ENCODE data around the gene HSPB7. TPM values are rescaled to one million over a fixed set of nuclear protein-coding genes. Genes with fewer than 3 reads are reported as not detected.
"Not testable (repeated sequence)": the region's sequence is repeated elsewhere in the genome, so short reads cannot be mapped to it uniquely, and the experiment has no call there.

HSPB7 gene
- total RNA-seq, 1 experiment from 2014 or later = 0.07 TPM

GRCh38 chr1:16041200-16041599 is 23.4 kb upstream of the HSPB7 start:
- no peak for DNase-seq
- Histone ChIP-seq H3K4me3 (ENCODE audit: insufficient read depth, low read depth, low read length) (no peak overlapping the region), H3K36me3 (replicated peaks; ENCODE audit: control insufficient read depth, insufficient read depth, low read length) (no peaks in the 10 kb centered on the region), H3K27me3 (ENCODE audit: control insufficient read depth, insufficient read depth, low read length) (no peaks in the 10 kb centered on the region; the same call in 1 of the 2 replicates)

DNA sequence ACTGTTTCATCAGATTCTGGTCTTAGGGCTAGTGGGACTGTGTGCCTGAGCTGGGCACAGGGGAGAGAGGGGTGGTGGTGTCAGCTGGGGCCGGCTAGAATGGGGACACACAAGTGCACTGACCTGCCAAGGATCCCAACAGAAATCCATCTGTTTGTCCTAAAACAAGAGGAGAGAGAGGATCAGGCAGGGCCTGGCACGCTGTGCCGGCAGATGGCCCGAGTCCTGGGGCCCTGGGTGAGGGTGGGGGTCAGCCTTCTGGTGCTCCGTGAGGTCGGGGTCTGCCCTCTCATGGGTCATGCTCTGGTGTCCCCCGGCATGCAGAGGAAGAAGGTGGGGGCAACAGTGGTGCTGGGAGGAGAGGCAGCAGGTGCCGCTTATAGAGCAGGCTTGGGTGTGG is 22.0 kb upstream of the HSPB7 start:
- not testable (repeated sequence) for H3K4me3 ChIP-seq (ENCODE audit: insufficient read depth, low read depth, low read length); H3K36me3 ChIP-seq (replicated peaks; ENCODE audit: control insufficient read depth, insufficient read depth, low read length); H3K27me3 ChIP-seq (ENCODE audit: control insufficient read depth, insufficient read depth, low read length); DNase-seq

- Histone ChIP-seq H3K36me3 (replicated peaks; ENCODE audit: control insufficient read depth, insufficient read depth, low read length) (no peaks in the 10 kb centered on the region), H3K4me3 (ENCODE audit: insufficient read depth, low read depth, low read length) (no peak overlapping the region), H3K27me3 (ENCODE audit: control insufficient read depth, insufficient read depth, low read length) (no peaks in the 10 kb centered on the region)
- peak; percentile 76 for DNase-seq
Measured at GRCh38 chr1:16038620-16038912, 20.7 kb upstream of the HSPB7 start.

GRCh38 chr1:16036461-16036860 is 18.6 kb upstream of the HSPB7 start:
- H3K36me3 ChIP-seq (replicated peaks; ENCODE audit: control insufficient read depth, insufficient read depth, low read length); H3K27me3 ChIP-seq (ENCODE audit: control insufficient read depth, insufficient read depth, low read length); DNase-seq; H3K4me3 ChIP-seq (ENCODE audit: insufficient read depth, low read depth, low read length): not testable (repeated sequence)

DNA sequence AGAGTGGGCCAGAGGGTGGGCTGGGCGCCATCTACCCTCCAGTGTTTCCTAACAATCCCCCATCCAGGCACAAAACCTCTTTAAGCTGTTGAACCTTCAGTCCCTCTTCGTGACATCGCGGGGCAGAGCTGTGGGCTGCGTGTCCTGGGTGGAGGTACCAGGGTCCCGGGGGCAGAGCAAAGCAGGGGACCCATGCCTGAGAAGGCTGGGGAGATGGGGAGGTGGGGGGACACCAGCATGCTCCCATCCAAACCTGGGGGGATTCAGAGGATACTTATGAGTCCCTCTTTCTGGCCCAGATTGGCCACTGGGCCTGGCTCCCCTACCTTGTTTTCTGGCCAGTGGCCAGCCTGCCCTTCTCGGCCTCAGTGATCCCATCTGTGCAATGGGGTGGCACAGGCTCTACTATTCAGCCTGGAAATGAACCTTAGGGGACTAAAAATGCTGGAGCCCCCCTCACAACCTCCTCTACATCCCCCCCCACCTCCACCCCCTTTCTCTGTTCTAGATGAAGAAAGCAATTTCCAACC is 15.3 kb upstream of the HSPB7 start:
- DNase-seq; H3K36me3 ChIP-seq (replicated peaks; ENCODE audit: control insufficient read depth, insufficient read depth, low read length); H3K4me3 ChIP-seq (ENCODE audit: insufficient read depth, low read depth, low read length); H3K27me3 ChIP-seq (ENCODE audit: control insufficient read depth, insufficient read depth, low read length): not testable (repeated sequence)

DNA sequence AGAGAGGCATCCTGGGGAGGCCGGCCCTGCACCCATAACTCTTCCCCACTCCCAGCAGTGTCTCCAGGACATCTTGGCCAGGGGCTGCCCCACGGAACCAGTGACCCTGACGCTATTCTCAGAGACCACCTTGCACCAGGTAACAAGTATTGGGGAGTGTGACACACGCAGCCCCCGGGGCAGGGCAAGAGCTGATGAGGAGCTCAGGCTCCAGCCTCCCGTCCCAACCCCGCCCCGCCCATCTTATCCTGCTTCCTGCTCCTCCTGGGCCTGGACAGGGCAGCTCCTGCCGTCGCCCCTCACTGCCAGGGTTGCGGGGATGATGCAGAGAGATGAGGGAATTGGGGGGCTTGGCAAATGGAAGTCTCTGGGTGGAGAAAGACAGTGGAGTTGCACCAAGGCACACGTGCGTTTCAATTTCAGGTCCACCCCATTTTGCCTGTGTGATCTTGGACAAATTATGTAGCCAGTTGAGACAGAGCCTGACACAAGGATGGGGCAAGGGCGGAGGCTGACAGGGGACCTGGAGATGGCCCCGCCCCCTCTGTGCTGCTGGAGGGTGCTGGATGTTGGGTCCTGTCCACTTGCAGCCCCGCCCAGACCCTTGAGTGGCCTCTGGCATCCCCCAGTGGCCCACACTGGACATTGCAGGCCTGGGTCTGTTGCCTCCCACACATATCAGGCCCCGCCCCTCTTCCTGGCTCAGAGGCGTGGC is 14.7 kb upstream of the HSPB7 start:
- no peaks in the 10 kb centered on the region for H3K27me3 ChIP-seq (ENCODE audit: control insufficient read depth, insufficient read depth, low read length)
- no peaks in the 10 kb centered on the region for H3K36me3 ChIP-seq (replicated peaks; ENCODE audit: control insufficient read depth, insufficient read depth, low read length)
- no peak overlapping the region for H3K4me3 ChIP-seq (ENCODE audit: insufficient read depth, low read depth, low read length)
- peak; percentile 99 for DNase-seq

DNA sequence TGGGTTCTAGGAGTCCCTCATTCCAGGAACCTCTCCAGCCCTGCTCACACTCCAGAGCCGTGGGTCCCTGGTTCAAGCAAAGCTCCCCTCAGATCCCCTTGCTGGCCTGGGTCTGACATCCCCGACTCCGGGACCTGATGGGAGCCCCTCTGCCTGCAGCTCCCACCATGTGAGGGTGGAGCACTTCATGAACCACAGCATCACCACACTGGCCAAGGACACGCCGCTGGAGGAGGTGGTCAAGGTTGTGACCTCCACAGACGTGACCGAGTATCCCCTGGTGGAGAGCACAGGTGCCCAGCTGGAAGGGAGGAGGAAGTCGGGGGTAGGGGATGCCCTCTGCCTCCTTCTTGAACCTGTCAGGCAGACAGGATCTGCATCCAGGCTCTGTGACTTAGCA is 13.7 kb upstream of the HSPB7 start:
- Histone ChIP-seq H3K27me3 (ENCODE audit: control insufficient read depth, insufficient read depth, low read length) (no peaks in the 10 kb centered on the region), H3K36me3 (replicated peaks; ENCODE audit: control insufficient read depth, insufficient read depth, low read length) (no peaks in the 10 kb centered on the region), H3K4me3 (ENCODE audit: insufficient read depth, low read depth, low read length) (no peak overlapping the region)
- no peak for DNase-seq

- H3K36me3 ChIP-seq (replicated peaks; ENCODE audit: control insufficient read depth, insufficient read depth, low read length) = no peaks in the 10 kb centered on the region
- no peaks in the 10 kb centered on the region; the same call in 1 of the 2 replicates for H3K27me3 ChIP-seq (ENCODE audit: control insufficient read depth, insufficient read depth, low read length)
- DNase-seq = no peak
- no peak overlapping the region for H3K4me3 ChIP-seq (ENCODE audit: insufficient read depth, low read depth, low read length)
Measured at GRCh38 chr1:16029288-16029687, 11.4 kb upstream of the HSPB7 start.

GRCh38 chr1:16029003-16029268 is 11.1 kb upstream of the HSPB7 start:
- not testable (repeated sequence) for DNase-seq; H3K27me3 ChIP-seq (ENCODE audit: control insufficient read depth, insufficient read depth, low read length); H3K4me3 ChIP-seq (ENCODE audit: insufficient read depth, low read depth, low read length); H3K36me3 ChIP-seq (replicated peaks; ENCODE audit: control insufficient read depth, insufficient read depth, low read length)

DNA sequence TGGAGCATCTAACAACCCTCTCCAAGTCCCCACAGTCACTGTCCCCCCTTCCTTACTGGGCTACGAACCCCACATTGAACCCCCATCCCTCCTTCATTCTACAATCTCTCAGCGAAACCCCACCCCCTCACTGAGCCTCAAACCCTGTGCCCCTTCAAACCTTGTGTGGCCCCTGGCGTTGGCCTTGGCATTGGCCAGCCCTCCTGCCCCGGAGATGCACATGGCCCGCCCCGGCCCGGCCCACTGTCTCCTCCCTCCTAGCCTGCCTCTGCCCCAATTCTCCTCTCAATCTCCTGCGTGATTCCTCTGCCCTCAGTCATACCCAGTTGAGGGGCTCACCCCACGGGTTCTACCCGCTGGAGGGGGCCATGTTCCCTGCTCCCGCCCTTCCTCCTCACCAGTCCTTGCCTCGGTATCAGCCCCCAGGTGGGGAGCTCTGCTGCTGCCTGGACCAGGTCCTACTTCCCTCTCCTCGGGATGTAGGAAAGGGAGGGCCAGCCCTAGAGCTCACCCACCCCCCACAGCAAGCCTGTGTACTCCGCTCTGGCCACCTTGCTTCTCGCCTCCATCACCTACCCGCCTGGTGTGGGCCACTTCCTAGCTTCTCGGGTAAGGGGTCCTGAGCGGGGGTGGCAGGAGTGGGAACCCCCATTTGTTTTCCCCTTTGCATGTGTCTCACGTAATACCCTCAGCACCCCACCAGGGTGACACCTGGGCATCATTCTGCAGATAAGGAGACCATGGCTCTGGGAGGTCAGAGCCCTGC is 10.6 kb upstream of the HSPB7 start:
- DNase-seq = peak; percentile 66
- H3K4me3 ChIP-seq (ENCODE audit: insufficient read depth, low read depth, low read length) = no peak overlapping the region
- peaks cover under 1% of the 10 kb centered on the region; the same call in 1 of the 2 replicates for H3K27me3 ChIP-seq (ENCODE audit: control insufficient read depth, insufficient read depth, low read length)
- no peaks in the 10 kb centered on the region for H3K36me3 ChIP-seq (replicated peaks; ENCODE audit: control insufficient read depth, insufficient read depth, low read length)

DNA sequence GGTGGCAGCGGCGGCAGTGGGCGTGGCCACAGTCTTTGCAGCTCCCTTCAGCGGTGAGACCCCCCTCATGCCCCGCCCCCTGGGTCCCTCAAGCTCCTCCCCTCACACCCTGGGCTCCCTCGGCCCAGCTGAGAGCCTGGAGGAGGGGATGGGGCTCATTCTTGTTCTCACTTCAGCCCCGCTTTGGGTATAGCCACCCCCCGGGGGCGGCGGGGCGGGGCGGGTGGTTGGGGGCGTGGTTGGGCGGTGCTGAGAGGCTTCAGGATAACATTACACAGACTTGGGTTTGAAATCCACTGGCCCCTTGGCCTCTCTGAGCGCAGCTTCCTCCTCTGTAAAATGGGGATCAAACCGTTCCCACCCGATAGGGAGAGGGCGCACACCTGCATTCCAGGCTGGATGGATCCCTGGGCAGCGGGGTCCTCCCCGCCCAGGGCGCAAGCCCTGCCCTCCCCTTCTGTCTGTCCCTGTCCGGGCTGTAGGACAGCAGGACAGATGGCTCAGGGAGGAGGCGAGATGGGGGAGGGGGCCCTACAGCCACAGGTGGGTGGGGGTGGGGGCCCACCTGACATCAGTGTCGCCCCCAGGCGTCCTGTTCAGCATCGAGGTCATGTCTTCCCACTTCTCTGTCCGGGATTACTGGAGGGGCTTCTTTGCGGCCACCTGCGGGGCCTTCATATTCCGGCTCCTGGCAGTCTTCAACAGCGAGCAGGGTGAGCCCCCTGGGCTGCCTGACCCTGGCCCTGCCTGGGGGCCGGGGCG is 9.1 kb upstream of the HSPB7 start:
- peaks cover 4% of the 10 kb centered on the region; the same call in 1 of the 2 replicates for H3K27me3 ChIP-seq (ENCODE audit: control insufficient read depth, insufficient read depth, low read length)
- peak overlapping the region; percentile 36 for H3K4me3 ChIP-seq (ENCODE audit: insufficient read depth, low read depth, low read length)
- DNase-seq = peak; percentile 98
- H3K36me3 ChIP-seq (replicated peaks; ENCODE audit: control insufficient read depth, insufficient read depth, low read length) = no peaks in the 10 kb centered on the region

- peak; percentile 84 for DNase-seq
- H3K36me3 ChIP-seq (replicated peaks; ENCODE audit: control insufficient read depth, insufficient read depth, low read length); H3K27me3 ChIP-seq (ENCODE audit: control insufficient read depth, insufficient read depth, low read length): not testable (repeated sequence)
- peak overlapping the region; percentile 28 for H3K4me3 ChIP-seq (ENCODE audit: insufficient read depth, low read depth, low read length)
Measured at GRCh38 chr1:16026302-16026701, 8.5 kb upstream of the HSPB7 start.

- Histone ChIP-seq H3K27me3 (ENCODE audit: control insufficient read depth, insufficient read depth, low read length) (peaks cover 4% of the 10 kb centered on the region; the same call in 1 of the 2 replicates), H3K36me3 (replicated peaks; ENCODE audit: control insufficient read depth, insufficient read depth, low read length) (no peaks in the 10 kb centered on the region), H3K4me3 (ENCODE audit: insufficient read depth, low read depth, low read length) (no peak overlapping the region)
- no peak for DNase-seq
Measured at GRCh38 chr1:16023050-16023653, 5.3 kb upstream of the HSPB7 start.

- no peak overlapping the region for H3K4me3 ChIP-seq (ENCODE audit: insufficient read depth, low read depth, low read length)
- H3K27me3 ChIP-seq (ENCODE audit: control insufficient read depth, insufficient read depth, low read length) = peaks cover 4% of the 10 kb centered on the region; the same call in 1 of the 2 replicates
- H3K36me3 ChIP-seq (replicated peaks; ENCODE audit: control insufficient read depth, insufficient read depth, low read length) = no peaks in the 10 kb centered on the region
- DNase-seq = no peak
Measured at GRCh38 chr1:16022393-16022792, 4.5 kb upstream of the HSPB7 start.
